Smooth muscle cell (in vitro differentiated cells): Measurements from ENCODE around the gene CHN1. TPM values are rescaled to one million over a fixed set of nuclear protein-coding genes. Genes with fewer than 3 reads are reported as not detected.

Experiments used
- DNase-seq: peaks from one replicate; lab custom pipeline; 2025; ENCODE audit not compliant: unreplicated experiment; lab: John Stamatoyannopoulos, UW
- H2AFZ ChIP-seq: fragments of 200-600 bp; sonication (generic); 2 replicates; pipeline ENCODE4 v1.6.0; 2016; ENCODE audit warnings: antibody characterized with exemption, low read depth, mild to moderate bottlenecking
- H3F3A ChIP-seq: fragments of 200-600 bp; sonication (generic); 2 replicates; pipeline ENCODE4 v1.6.0; 2017; ENCODE audit warnings: antibody characterized with exemption, low read depth
- H3K27ac ChIP-seq: fragments of 200-600 bp; sonication (generic); 2 replicates; pipeline ENCODE4 v1.5.1; 2016; ENCODE audit warnings: low read depth, mild to moderate bottlenecking
- H3K27me3 ChIP-seq: fragments of 200-600 bp; sonication (generic); 2 replicates; pipeline ENCODE4 v1.6.1; 2016; ENCODE audit warnings: low read depth, mild to moderate bottlenecking
- H3K36me3 ChIP-seq: fragments of 200-600 bp; sonication (generic); 2 replicates; pipeline ENCODE4 v1.5.1; 2016; ENCODE audit warnings: low read depth
- H3K4me1 ChIP-seq: fragments of 200-600 bp; sonication (generic); 2 replicates; pipeline ENCODE4 v1.5.1; 2016; ENCODE audit warnings: low read depth
- H3K4me2 ChIP-seq: fragments of 200-600 bp; sonication (generic); 2 replicates; pipeline ENCODE4 v1.6.0; 2016; ENCODE audit warnings: mild to moderate bottlenecking
- H3K4me3 ChIP-seq: fragments of 200-600 bp; sonication (generic); 2 replicates; pipeline ENCODE4 v1.5.1; 2016; ENCODE audit warnings: mild to moderate bottlenecking
- H3K79me2 ChIP-seq: fragments of 200-600 bp; sonication (generic); 2 replicates; pipeline ENCODE4 v1.6.0; 2016; ENCODE audit warnings: low read depth, mild to moderate bottlenecking
- H3K9ac ChIP-seq: fragments of 200-600 bp; sonication (generic); 2 replicates; pipeline ENCODE4 v1.6.0; 2016; ENCODE audit warnings: low read depth
- H3K9me3 ChIP-seq: fragments of 200-600 bp; sonication (generic); replicated peaks from 2 replicates; pipeline ENCODE4 v1.5.1; 2016; ENCODE audit warnings: low read depth
- H4K20me1 ChIP-seq: fragments of 200-600 bp; sonication (generic); 2 replicates; pipeline ENCODE4 v1.6.0; 2016; ENCODE audit warnings: low read depth
- WGBS: methylation state at CpG from one replicate; pipeline ENCODE4 v1.1.7; 2016; ENCODE audit warnings: low lambda C conversion rate; 5-methylcytosine and 5-hydroxymethylcytosine counted together
- polyA plus RNA-seq: library from polyadenylated mRNA; unstranded; fragments of >200 nt; fragmentation: Nextera tagmentation; extraction: Ambion mirVana; gene quantifications from 2 replicates; pipeline ENCODE4 v1.2.1, GENCODE V29; 2016
- total RNA-seq: library from RNA; depleted of rRNA; stranded (reverse); fragments of >200 nt; gene quantifications from 2 replicates; pipeline ENCODE4 v1.2.3, GENCODE V29; 2014
- TF ChIP-seq, protein P1 (sequence below): fragments of 200-600 bp; sonication (generic); IDR thresholded peaks from 2 replicates; pipeline ENCODE4 v1.5.1; 2017; ENCODE audit warnings: borderline replicate concordance, mild to moderate bottlenecking, antibody characterized with exemption; ENCODE audit not compliant: insufficient read depth, poor library complexity, severe bottlenecking

The CHN1 gene
- total and polyA plus RNA-seq, 2 experiments from 2014 or later = 33.5 to 44.8 TPM

DNA sequence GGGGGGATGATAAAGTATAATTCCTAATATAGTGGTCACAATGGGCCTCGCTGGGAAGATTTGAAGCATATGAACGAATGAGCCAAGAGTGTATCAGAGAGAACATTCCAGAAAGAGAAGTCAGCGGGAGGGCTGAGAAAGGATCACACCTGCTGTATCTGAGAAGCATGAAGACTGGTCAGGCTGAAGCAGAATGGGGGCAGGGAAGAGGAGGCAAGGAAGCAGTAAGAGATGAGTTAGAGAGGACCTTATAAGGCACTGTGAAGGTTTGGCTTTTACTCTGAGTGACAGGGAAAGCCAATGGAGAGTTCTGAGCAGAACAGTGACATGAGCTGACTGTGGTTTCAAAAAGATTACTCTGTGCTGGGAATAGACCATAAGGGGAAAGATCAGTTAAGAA, 73.5 kb downstream of the CHN1 start:
- Histone ChIP-seq H3K4me3 (no peak overlapping the region), H2AFZ (no peak overlapping the region), H3K27ac (no peak overlapping the region), H3K79me2 (no peaks in the 10 kb centered on the region), H3K36me3 (no peaks in the 10 kb centered on the region), H3K4me2 (no peak overlapping the region), H4K20me1 (no peaks in the 10 kb centered on the region), H3F3A (no peaks in the 10 kb centered on the region), H3K9ac (no peak overlapping the region), H3K9me3 (no peaks in the 10 kb centered on the region), H3K27me3 (no peaks in the 10 kb centered on the region), H3K4me1 (no peaks in the 10 kb centered on the region)
- 84% methylated on average over 3 of the region's 3 CpGs for WGBS
- TF ChIP-seq, protein P1, sequence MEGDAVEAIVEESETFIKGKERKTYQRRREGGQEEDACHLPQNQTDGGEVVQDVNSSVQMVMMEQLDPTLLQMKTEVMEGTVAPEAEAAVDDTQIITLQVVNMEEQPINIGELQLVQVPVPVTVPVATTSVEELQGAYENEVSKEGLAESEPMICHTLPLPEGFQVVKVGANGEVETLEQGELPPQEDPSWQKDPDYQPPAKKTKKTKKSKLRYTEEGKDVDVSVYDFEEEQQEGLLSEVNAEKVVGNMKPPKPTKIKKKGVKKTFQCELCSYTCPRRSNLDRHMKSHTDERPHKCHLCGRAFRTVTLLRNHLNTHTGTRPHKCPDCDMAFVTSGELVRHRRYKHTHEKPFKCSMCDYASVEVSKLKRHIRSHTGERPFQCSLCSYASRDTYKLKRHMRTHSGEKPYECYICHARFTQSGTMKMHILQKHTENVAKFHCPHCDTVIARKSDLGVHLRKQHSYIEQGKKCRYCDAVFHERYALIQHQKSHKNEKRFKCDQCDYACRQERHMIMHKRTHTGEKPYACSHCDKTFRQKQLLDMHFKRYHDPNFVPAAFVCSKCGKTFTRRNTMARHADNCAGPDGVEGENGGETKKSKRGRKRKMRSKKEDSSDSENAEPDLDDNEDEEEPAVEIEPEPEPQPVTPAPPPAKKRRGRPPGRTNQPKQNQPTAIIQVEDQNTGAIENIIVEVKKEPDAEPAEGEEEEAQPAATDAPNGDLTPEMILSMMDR = no peak
- DNase-seq = no peak

DNA sequence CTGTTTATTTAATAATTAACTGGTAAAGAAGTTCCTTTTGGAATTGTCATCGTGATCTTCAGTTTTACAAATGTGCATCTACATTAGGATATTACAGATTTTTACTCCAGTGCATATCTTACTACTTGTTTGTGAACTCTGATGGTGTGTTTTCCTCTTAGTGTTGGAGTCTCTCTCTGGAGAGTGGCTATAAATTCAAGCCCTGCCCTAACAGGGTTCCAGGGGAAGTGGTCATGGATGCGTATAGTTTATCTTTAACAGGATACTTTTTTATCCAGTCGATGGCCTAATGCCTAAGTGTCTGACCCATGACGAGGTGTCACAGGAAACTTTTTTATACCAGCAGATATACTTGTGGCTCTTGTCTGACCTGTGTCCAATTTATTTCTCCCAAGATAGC, 75.4 kb downstream of the CHN1 start:
- Histone ChIP-seq H3F3A (no peaks in the 10 kb centered on the region), H3K9ac (no peak overlapping the region), H3K4me1 (no peaks in the 10 kb centered on the region), H3K4me2 (no peak overlapping the region), H3K36me3 (no peaks in the 10 kb centered on the region), H3K27me3 (no peaks in the 10 kb centered on the region), H3K27ac (no peak overlapping the region), H4K20me1 (no peaks in the 10 kb centered on the region), H2AFZ (no peak overlapping the region), H3K9me3 (no peaks in the 10 kb centered on the region), H3K4me3 (no peak overlapping the region), H3K79me2 (no peaks in the 10 kb centered on the region)
- no peak for DNase-seq
- 77% methylated on average over 4 of the region's 4 CpGs for WGBS
- TF ChIP-seq, protein P1 = no peak

DNA sequence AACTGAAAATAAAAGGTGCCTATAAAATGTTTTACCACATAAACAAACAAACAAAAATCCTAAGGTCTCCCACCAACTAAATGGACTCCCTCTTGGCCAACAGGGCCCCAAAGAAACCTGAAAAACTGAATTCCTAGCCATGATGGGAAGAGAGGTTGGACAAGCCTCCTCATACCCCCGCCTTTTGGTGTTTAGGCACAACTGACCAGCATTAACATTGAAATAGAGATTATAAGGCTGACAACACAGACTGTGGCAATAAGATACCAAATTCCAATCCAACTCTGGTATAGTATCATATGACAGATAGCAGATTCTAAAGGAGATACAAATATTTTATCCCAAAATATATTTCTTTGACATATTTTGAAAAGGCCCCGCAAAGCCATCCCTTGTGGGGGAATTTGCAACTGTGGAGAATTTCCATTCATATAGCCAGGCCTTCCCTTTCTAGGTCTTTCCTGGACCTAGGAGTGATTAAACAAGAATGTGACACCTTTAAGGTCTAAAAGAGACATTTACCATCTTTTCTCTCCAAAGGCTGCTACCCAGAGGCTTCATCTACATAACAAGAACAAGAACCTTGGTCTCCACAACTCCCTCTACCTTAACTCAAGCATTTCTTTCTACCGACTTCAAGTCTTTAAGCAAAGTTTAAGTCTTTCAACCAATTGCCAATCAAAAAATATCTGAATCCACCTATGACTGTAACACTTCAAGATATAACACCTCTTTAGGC, 80.0 kb downstream of the CHN1 start:
- Histone ChIP-seq H3K4me3 (no peak overlapping the region), H4K20me1 (no peaks in the 10 kb centered on the region), H3K9me3 (no peaks in the 10 kb centered on the region), H3K27ac (no peak overlapping the region), H3K4me1 (no peaks in the 10 kb centered on the region), H3K36me3 (no peaks in the 10 kb centered on the region), H3K4me2 (no peak overlapping the region), H3K9ac (no peak overlapping the region), H3F3A (no peaks in the 10 kb centered on the region), H3K79me2 (no peaks in the 10 kb centered on the region), H3K27me3 (no peaks in the 10 kb centered on the region), H2AFZ (no peak overlapping the region)
- 82% methylated on average over 3 of the region's 3 CpGs for WGBS
- DNase-seq = no peak
- TF ChIP-seq, protein P1 = no peak
